Measurements from ENCODE around the gene RAB37. TPM values are rescaled to one million over a fixed set of nuclear protein-coding genes. Genes with fewer than 3 reads are reported as not detected.

The RAB37 gene
- total and polyA plus RNA-seq, 2 donors (not counting 1 experiment from before 2014, with no cell fraction given), result 67.6 to 76.8 TPM

GRCh38 chr17:74728702-74729075, 8.4 kb upstream of the RAB37 start:
- POLR2A ChIA-PET, result no interaction called here

GRCh38 chr17:74729368-74729767, 7.7 kb upstream of the RAB37 start:
- H3K4me3 ChIP-seq (ENCODE audit: control extremely low read depth in 1 of 5, extremely low read depth in 1 of 5, insufficient read depth in 1 of 5, low read depth in 2 of 5, low read length in 4 of 5), result no peak overlapping the region
- ATAC-seq (ENCODE audit: low read depth) (no peak), DNase-seq (no peak)
- POLR2A ChIA-PET, result no interaction called here
- CTCF ChIA-PET, result interaction anchor here (0.9 kb wide), 2 partner anchors 62 to 72 kb away, joined by 3 to 5 read pairs; no protein-coding TSS in a partner anchor
- intact Hi-C loops (cut with micrococcal nuclease), result no loop called here
- peaks cover 0 to 10% (median 0%) of the 10 kb centered on the region in 4 experiments for H3K27me3 ChIP-seq (replicated peaks in 1 of 4; ENCODE audit: control extremely low read depth in 1 of 4, control insufficient read depth in 3 of 4, insufficient read depth in 4 of 4, low read length in 3 of 4)
- Mint-ChIP-seq H3K27ac (no peak overlapping the region), H3K4me1 (peaks cover 17% of the 10 kb centered on the region), H3K9me3 (ENCODE audit: insufficient read depth) (no peaks in the 10 kb centered on the region), H3K27me3 (no peaks in the 10 kb centered on the region), H3K4me3 (no peak overlapping the region)
- no peak overlapping the region for H2AFZ ChIP-seq (ENCODE audit: insufficient read depth, low read depth, low read length, poor library complexity, severe bottlenecking)
- 100% methylated on average over 4 of the region's 5 CpGs for WGBS (ENCODE audit: insufficient coverage)
- TF ChIP-seq EZH2 (IDR thresholded peaks at IDR 0.05; ENCODE audit: borderline replicate concordance, insufficient read depth, low read depth, low read length, poor library complexity, severe bottlenecking) (no peak), CTCF (IDR thresholded peaks at IDR 0.05) (no peak)
- no peak overlapping the region for H3K4me2 ChIP-seq (replicated peaks; ENCODE audit: low read depth, low read length, poor library complexity, severe bottlenecking)
- H3K79me2 ChIP-seq (ENCODE audit: control insufficient read depth, insufficient read depth, low read length), result no peaks in the 10 kb centered on the region
- H3K9ac ChIP-seq (ENCODE audit: low read length), result no peak overlapping the region
- no peaks in the 10 kb centered on the region for H3K36me3 ChIP-seq (replicated peaks in 1 of 2; ENCODE audit: control extremely low read depth in 1 of 2, control insufficient read depth in 1 of 2, extremely low read depth in 1 of 2, insufficient read depth in 2 of 2, low read length in 1 of 2)
- no peaks in the 10 kb centered on the region for H3K9me3 ChIP-seq (ENCODE audit: control extremely low read depth in 1 of 3, control insufficient read depth in 2 of 3, insufficient read depth in 1 of 3, low read length in 2 of 3)
- H3K4me1 ChIP-seq (ENCODE audit: control insufficient read depth in 2 of 2, insufficient read depth in 2 of 2, low read length in 2 of 2), result peaks cover 13 to 36% of the 10 kb centered on the region in 2 donors
- H3K27ac ChIP-seq (ENCODE audit: low read length in 2 of 2), result no peak overlapping the region
- H4K20me1 ChIP-seq (ENCODE audit: control insufficient read depth, insufficient read depth, low read length, poor library complexity, severe bottlenecking), result no peaks in the 10 kb centered on the region

More at GRCh38 chr17:74728702-74729075, 8.4 kb upstream of the RAB37 start:
- Histone ChIP-seq H3K9ac (ENCODE audit: low read length) (no peak overlapping the region), H3K4me3 (ENCODE audit: control extremely low read depth in 1 of 5, extremely low read depth in 1 of 5, insufficient read depth in 1 of 5, low read depth in 2 of 5, low read length in 4 of 5) (no peak overlapping the region), H3K27me3 (replicated peaks in 1 of 4; ENCODE audit: control extremely low read depth in 1 of 4, control insufficient read depth in 3 of 4, insufficient read depth in 4 of 4, low read length in 3 of 4) (peaks cover 0 to 10% (median 0%) of the 10 kb centered on the region in 4 experiments), H3K79me2 (ENCODE audit: control insufficient read depth, insufficient read depth, low read length) (no peaks in the 10 kb centered on the region), H3K36me3 (replicated peaks in 1 of 2; ENCODE audit: control extremely low read depth in 1 of 2, control insufficient read depth in 1 of 2, extremely low read depth in 1 of 2, insufficient read depth in 2 of 2, low read length in 1 of 2) (no peaks in the 10 kb centered on the region), H3K4me1 (ENCODE audit: control insufficient read depth in 2 of 2, insufficient read depth in 2 of 2, low read length in 2 of 2) (peaks cover 13 to 36% of the 10 kb centered on the region in 2 donors), H3K4me2 (replicated peaks; ENCODE audit: low read depth, low read length, poor library complexity, severe bottlenecking) (no peak overlapping the region), H3K27ac (ENCODE audit: low read length in 2 of 2) (no peak overlapping the region), H2AFZ (ENCODE audit: insufficient read depth, low read depth, low read length, poor library complexity, severe bottlenecking) (no peak overlapping the region), H4K20me1 (ENCODE audit: control insufficient read depth, insufficient read depth, low read length, poor library complexity, severe bottlenecking) (no peaks in the 10 kb centered on the region), H3K9me3 (ENCODE audit: control extremely low read depth in 1 of 3, control insufficient read depth in 2 of 3, insufficient read depth in 1 of 3, low read length in 2 of 3) (no peaks in the 10 kb centered on the region)
- no peak overlapping the region for H3K27ac Mint-ChIP-seq
- 100% methylated on average over 3 of the region's 3 CpGs for WGBS (ENCODE audit: insufficient coverage)
- TF ChIP-seq EZH2 (IDR thresholded peaks at IDR 0.05; ENCODE audit: borderline replicate concordance, insufficient read depth, low read depth, low read length, poor library complexity, severe bottlenecking) (no peak), CTCF (IDR thresholded peaks at IDR 0.05) (no peak)
- ATAC-seq (ENCODE audit: low read depth), result no peak
- H3K27me3 Mint-ChIP-seq, result no peaks in the 10 kb centered on the region
- no peaks in the 10 kb centered on the region for H3K9me3 Mint-ChIP-seq (ENCODE audit: insufficient read depth)
- DNase-seq, result no peak
- H3K4me3 Mint-ChIP-seq, result no peak overlapping the region
- CTCF ChIA-PET, result no interaction called here
- H3K4me1 Mint-ChIP-seq, result peaks cover 17% of the 10 kb centered on the region
- intact Hi-C loops (cut with micrococcal nuclease), result no loop called here
